22Rv1 (cell line): ENCODE results near the gene MED26.

Experiments
- H3K27ac ChIP-seq: fragments of 450-650 bp; 2 replicates; pipeline ENCODE4 v1.5.1; 2017
- CTCF ChIP-seq: fragments of 450-650 bp; IDR thresholded peaks from 2 replicates; pipeline ENCODE4 v1.5.1; 2017; ENCODE audit warnings: mild to moderate bottlenecking
- ZFX ChIP-seq: fragments of 450-650 bp; IDR thresholded peaks from 2 replicates; pipeline ENCODE4 v1.6.1; 2017; ENCODE audit warnings: antibody characterized with exemption, borderline replicate concordance

Gene MED26

DNA sequence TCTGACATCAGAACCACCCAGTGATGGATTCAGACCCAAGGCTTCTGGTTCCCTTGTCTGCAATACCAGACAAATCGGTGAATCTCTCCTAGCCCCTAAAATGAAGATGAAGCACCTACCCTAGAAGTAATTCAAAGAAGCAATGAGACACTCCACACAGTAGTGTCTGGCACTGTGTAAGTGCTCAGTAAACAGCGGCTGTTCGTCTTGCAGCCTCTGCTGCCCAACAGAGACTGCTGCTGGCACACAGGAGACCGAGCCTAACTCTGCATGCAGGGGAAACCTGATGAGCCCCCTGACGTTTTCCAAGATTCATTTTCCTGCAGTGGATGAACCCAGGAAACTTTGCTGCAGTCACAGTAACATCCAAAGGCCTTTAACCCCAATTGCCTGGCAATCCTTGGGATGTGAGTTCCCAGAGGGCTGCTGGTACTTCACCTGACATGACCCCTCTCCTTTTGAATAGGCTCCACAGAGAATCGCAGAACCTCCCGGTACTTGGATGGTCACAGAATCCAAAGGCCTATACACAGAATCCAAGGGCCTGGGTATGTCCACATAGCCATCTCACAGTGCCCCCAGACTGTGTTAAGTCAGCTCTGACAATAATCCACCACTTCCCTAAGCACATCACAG lies 6.7 kb downstream of the MED26 start:
- TF ChIP-seq CTCF (no peak), ZFX (no peak)
- no peak overlapping the region for H3K27ac ChIP-seq

DNA sequence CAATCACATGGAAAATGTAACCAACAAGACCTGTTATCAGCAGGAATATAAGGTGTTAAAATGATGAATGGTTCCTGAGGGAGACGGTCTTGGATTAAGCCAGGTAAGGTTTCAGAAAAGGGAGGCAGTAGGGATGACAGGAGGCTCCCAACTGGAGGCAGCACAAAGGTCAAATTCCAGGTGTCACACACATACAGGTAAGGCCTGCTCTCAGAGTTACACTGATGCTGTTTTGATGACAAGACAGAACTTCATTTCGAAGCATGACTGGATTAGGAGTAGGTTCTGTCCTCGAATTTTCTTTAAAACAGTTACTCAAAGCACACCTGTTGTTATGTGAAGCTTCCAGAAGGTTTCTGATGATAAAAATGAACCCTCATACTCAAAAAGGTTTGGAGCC lies 7.4 kb downstream of the MED26 start:
- no peak for TF ChIP-seq CTCF
- no peak for TF ChIP-seq ZFX

GRCh38 chr19:16620018-16620417 lies 8.0 kb downstream of the MED26 start:
- no peak for TF ChIP-seq ZFX
- TF ChIP-seq CTCF: no peak
- no peak overlapping the region for H3K27ac ChIP-seq

More for the DNA sequence above, 7.4 kb downstream of the MED26 start:
- H3K27ac ChIP-seq: no peak overlapping the region

- TF ChIP-seq CTCF (no peak), ZFX (no peak)
- H3K27ac ChIP-seq: no peak overlapping the region
Measured at GRCh38 chr19:16619457-16619856, 8.5 kb downstream of the MED26 start.

- TF ChIP-seq ZFX (no peak), CTCF (no peak)
- H3K27ac ChIP-seq: no peak overlapping the region
Measured at GRCh38 chr19:16618248-16618647, 9.8 kb downstream of the MED26 start.

DNA sequence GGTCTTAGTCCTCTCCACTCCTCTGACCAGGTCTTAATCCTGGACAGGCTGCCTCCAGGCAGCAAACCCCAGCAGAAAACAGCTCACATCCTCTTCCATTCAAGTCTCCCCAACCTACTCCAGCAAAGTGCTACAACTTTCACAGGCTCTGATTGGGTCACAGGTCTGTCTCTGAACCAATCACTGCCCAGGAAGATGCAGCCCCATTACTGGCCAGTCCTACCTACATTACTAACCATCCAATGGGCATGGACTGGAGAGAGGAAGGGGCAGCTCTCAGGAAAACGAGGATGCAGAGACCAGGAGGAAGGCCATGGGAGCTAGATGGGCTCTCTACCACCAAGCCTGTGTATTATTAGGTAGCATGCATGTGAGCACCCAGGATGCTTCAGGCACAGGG lies 12.2 kb downstream of the MED26 start:
- H3K27ac ChIP-seq: peak overlapping the region; percentile 51
- TF ChIP-seq CTCF (no peak), ZFX (no peak)

GRCh38 chr19:16614941-16615340 lies 13.1 kb downstream of the MED26 start:
- no peak for TF ChIP-seq ZFX
- TF ChIP-seq CTCF: no peak
- peak overlapping the region; percentile 51 for H3K27ac ChIP-seq
